Measurements from ENCODE around the gene PCGF3.
"Not testable (repeated sequence)": the region's sequence is repeated elsewhere in the genome, so short reads cannot be mapped to it uniquely, and the experiment has no call there.

Gene PCGF3

DNA sequence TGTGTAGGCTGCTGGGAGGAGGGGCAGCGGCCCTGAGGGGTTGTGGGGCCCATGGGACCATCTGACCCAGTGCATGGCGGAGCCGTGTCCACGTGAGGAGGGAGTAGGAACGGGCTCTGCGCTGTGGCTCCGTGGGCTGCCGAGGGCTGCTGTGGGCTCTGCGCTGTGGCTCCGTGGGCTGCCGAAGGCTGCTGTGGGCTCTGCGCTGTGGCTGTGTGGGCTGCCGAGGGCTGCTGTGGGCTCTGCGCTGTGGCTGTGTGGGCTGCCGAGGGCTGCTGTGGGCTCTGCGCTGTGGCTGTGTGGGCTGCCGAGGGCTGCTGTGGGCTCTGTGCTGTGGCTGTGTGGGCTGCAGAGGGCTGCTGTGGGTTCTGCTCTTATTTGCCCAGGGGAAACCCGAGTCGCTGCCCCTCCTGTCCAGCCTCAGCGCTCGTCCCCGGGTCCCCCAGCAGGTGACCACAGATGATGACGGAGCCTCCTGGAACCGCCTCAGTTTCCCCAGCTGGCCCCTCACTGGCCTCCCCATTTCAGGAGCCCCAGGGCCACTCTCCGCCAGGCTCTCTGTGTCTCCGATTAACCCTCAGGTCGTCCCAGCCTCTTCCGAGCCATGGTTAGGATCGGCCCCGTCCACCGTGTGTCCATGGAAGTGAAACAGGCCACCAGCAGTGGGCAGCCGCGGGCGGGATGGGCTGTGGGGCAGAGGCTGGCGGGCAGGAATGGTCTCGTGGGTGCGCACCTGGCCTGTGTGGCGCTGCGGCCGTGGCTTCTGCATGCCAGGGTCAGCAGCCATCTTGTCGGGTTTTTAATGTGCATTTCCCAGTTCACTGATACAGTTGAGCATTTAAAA is 20.0 kb downstream of the PCGF3 start:
- DNase-seq: no peak

DNA sequence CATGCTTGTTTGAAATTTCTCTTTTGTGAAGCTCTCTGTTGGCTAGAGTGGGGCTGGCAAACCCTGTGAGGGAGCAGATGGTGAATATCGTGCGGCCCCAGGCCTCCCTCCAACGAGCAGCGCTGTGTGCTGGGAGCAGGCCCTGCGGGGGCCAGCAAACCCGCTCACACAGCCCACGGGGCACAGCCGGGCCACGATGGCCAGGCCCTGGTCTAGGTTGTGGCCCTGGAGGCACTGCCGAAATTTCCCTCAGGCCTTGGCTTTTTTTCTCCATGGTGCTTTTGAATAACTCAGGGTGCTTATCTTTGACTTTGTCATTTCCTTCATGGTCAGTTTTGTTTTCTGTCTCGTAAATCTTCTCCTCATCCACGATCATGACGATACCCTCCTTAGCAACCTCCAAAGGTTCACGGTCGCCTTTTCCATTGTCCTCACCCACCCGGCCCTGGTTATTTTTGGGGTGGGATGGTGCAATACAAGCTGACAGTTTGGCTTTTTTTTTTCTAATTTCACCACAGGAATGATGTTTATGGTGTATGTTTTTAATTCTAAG is 20.7 kb downstream of the PCGF3 start:
- DNase-seq: no peak

DNA sequence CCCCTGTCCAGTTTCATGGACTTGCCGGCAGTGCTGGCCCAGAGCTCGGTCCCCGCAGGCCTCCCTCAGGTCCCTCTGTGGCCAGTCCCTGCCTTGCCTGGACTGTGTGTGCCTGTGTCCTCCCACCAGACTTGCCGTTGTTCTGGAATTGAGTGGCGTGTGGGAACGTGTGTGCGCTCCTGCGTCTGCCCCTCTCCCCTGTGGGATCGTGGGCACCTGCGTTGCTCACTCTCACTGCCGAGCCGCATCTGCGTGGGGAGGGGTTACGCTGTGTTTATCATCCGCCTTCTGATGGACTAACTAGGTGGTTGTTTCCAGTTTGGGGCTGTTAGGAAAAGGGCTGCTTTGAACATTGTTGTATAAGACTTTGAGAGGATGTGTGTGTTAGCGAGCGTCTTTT is 21.2 kb downstream of the PCGF3 start:
- no peak for DNase-seq

DNA sequence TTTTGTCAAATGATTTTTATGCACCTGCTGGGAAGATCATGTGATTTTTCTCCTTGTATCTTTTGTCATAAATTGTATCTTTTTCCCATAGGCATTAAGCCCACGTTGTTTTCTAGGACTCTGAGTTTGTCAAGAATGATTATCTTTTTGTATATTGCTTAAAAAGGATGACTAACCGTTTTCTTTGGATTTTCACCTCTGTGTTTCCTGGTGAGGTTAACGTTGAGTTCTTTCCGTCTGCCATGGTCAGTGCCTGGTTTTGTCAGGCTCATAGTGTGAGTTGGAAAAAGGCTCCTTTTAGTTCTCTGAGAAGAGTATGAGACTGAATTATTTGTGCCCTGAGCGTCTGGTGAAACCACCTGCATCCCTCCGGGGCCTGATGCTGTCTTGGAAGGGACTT is 21.9 kb downstream of the PCGF3 start:
- no peak for DNase-seq

DNA sequence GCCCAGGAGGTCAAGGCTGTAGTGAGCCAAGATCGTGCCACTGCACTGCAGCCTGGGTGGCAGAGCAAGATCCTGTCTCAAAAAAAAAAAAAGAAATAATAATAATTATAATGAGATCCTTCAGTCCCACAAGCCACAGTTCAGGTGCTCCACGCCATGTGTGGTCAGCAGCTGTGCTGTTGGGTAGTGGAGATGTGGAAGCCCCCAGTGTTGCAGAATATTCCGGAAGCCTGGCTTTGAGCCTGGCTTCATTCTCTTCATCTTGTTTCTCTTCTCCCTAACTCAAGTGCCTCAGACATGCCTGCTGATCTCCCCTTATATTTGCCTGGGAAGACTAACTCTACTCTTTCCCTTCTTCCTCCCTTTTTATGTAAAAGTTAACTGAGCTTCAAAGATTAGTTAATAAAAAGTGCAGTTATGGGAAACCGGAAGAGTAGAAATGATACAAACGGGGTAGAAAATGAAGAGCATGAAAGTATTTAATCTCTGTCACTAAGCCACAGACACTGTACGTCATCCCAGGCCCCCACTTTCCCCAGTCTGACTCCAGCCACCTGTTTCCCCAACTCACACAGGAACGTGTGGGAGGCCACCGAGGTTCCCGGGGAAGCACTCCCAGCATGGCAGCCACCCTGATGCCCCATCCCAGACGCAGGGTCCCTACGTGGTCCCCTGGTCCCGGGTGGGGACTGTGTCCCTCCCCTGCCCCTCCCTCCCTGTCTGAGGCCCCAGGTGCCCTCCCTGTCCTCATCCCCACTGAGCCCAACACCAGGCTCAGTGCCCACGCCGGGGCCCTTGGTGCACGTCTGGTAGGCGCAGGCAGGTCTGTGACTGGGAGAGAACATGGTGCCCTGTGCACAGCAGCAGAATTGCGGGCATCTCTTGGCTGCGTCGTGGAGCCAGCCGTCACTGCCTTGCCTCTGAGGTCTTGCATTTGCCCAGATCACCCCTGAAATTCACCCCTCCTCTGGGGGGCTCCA is 24.0 kb downstream of the PCGF3 start:
- no peak for DNase-seq

DNA sequence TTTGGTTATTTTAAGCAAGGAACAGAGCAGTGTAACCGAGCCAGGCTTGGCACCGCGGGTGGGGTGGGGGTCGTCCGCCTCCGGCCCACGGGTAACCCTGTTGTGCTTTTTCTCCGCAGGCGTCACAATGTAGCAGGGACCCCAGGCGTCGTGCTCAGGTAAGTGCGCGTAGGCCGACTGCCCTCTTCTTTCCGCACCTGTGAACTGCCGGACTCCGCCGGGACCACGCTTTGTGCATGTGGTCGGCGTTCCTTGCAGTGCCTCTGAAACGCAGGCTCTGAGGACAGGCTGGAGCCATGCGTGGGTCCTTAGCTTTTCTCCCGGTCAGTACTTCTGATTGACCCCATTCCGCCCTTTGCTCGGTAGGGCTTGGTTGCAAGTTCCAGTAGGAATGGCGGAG is 24.9 kb downstream of the PCGF3 start:
- no peak for DNase-seq

DNA sequence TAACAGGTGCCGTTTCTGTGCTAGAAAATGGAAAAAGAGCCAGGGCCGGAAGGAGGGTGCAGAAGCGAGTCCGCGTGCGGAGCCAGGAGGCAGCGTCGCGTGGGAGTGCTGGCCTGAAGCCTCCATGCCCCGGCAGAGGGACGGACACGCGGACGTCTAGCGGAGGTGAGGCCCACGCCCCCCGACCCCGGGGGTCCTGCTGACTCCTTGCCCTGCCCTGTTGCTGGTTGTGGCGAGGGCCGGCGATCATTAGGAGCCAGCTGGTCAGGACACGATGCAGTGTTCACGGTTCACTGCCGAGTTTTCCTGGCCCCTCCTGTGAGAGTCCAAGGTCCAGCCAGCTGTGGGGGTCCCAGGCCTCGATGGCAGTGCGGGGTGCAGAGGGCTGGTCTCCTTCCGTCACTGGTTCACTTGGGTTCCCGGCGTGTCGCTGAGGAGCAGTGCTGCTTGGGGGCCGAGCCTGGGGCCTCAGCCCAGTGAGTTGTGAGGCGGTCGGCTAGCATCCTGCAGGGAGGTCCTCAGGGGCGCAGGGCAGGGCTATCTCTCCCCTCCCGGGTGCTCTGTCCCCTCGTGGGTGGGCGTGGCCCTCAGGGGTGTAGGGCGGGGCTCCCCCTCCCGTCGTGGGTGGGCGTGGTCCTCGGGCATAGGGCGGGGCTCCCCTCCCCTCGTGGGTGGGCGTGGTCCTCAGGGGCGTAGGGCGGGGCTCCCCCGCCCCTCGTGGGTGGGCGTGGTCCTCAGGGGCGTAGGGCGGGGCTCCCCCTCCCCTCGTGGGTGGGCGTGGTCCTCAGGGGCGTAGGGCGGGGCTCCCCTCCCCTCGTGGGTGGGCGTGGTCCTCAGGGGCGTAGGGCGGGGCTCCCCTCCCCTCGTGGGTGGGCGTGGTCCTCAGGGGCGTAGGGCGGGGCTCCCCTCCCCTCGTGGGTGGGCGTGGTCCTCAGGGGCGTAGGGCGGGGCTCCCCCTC is 25.6 kb downstream of the PCGF3 start:
- not testable (repeated sequence) for DNase-seq

DNA sequence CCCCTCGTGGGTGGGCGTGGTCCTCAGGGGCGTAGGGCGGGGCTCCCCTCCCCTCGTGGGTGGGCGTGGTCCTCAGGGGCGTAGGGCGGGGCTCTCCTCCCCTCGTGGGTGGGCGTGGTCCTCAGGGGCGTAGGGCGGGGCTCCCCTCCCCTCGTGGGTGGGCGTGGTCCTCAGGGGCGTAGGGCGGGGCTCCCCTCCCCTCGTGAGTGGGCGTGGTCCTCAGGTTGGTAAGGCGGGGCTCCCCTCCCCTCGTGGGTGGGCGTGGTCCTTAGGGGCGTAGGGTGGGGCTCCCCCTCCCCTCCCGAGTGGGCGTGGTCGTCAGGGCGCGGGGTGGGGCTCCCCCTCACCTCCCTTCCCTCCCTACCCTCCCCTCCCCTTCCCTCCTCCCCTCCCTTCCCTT is 26.3 kb downstream of the PCGF3 start:
- not testable (repeated sequence) for DNase-seq

DNA sequence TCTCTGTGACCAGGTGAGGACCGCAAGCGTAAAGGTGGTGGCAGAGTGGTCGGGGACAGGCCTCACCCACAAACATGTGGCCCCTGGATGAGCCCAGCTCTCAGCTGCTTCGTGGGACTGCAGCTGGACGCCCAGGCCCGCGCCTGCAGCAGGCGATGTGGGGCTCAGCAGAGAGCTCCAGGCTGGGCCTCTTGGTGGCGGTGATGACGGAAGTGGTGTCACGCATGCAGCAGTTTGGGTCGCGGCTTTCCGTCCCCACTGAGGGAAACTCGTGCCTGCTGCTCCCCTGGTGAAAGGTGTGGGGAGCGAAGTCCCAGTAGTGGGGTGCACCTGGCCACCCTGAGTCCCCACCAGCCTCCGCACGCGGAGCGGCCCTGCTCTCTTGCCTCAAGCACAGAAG is 26.9 kb downstream of the PCGF3 start:
- no peak for DNase-seq

DNA sequence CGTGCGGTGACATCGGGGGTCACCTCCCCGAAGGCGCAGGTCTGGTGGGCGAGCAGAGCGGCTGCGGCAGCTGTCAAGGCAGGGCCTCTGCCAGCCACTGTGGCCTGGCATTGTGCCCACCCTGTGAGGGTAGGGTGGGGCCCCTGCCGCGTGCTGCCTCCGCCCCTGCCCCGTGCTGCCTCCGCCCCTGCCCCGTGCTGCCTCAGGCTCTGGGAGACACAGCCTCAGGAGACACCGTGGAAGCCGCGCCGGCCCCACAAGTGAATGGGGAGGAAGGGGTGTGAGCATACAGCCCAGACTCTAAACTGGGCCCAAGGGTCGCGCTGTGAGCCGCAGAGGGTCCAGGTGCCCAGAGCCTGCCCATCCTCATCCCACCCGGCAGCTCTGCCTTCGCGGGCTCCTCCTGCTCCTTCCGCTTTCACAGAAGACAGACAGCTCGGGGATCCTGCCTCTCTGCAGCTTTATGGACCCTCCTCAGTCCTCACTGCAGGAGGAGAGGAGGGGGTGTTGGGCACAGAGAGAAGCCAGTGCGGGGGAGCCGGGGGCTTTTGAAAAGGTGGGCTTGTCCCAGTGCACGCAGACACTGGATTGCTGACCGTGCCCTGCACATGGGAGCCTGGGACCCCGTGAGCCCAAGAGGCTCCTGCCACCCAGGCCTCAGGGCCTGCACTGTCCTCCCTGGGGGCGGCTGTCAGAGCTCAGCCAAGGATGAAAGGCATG is 27.4 kb downstream of the PCGF3 start:
- DNase-seq: no peak

DNA sequence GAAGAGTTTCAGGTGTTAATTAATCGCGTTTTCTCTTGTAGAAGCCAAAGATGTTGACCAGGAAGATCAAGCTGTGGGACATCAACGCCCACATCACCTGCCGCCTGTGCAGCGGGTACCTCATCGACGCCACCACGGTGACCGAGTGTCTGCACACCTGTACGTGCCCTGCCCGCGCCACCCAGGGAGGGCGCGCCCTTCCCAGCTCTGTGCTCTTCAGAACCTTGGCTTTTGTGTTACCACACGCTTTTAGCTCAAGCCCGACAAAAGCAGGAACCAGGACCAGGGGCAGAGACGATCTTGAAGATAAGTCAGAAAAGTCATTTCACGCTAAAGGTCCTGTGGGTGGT is 28.0 kb downstream of the PCGF3 start:
- DNase-seq: no peak

DNA sequence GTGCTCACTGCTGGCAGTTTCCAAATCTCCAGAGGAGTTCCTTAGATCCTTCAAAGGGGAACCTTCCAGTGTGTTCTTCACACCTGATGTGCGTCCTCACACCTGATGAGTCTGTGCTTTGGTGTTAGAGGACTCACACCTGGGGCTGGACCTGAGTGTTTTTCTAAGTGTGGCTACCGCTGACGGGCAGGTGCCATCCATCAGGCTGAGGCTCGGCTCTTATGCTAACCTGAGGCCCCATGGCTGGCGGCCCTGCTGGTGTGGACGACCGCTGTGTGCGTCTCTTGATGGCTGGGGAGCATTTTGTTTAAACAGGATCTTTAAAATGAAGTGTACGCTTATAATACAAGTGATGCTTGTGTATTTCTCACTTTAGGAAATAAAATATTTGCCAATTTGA is 28.4 kb downstream of the PCGF3 start:
- no peak for DNase-seq

DNA sequence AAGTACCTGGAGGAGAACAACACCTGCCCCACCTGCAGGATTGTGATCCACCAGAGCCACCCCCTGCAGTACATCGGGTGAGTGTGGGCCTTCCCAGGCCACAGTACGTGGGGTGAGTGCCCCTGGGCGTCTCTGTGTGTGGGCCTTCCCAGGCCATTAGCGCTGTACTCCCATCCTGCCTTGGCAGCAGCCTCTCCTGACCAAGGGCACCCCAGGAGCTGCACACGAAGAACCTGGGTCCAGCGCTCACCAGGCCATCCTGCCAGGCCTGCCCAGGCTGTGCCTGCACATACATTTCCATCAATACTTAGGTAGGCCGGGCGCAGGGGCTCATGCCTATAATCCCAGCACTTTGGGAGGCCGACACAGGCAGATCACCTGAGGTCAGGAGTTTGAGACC is 29.3 kb downstream of the PCGF3 start:
- DNase-seq: no peak

DNA sequence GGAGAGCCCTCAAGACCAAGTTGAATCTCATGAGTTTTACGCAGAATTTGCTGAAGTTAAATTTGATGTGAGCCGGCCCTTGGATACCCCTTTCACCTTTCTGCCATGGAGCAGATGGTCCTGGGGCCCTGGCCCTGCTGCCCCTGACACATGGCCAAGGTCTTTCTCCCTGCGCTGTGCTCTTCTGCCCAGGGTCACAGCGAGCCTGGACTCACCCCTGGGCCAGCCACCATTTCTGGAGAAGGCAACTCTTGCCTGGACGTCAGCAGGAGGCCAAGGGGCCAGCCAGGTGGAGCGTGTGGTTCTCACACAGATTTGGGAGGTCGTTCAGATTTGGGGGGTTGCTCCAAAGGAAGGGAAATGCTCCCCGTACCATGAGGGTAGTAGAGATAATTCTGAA is 30.0 kb downstream of the PCGF3 start:
- no peak for DNase-seq

DNA sequence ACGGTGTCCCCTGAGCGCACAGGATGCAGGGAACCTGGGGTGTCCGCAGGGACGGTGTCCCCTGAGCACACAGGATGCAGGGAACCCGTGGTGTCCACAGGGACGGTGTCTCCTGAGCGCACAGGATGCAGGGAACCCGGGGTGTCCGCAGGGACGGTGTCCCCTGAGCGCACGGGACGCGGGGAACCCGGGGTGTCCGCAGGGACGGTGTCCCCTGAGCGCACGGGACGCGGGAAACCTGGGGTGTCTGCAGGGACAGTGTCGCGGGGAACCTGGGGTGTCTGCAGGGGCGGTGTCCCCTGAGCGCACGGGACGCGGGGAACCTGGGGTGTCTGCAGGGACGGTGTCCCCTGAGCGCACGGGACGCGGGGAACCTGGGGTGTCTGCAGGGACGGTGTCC is 30.9 kb downstream of the PCGF3 start:
- DNase-seq: not testable (repeated sequence)

DNA sequence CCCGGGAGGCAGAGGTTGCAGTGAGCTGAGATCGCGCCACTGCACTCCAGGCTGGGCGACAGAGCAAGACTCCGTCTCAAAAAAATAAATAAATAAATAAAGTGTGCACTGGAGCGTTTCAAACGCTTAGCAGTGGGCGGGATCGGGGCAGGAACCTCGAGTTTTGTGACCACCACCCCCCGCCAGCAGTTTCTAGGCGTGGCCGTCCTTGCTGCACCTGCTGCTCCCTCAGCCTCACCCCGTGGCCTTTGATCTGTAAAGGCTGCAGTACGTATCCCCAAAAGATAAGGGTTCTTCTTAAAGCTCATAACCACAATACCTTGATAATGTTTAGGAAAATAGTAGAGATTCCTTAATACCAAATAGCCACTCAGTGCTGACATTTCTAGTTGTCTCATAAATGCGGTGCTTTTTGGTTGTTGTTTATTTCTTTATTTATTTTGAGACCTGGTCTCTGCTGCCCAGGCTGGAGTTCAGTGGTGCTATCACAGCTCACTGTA is 33.2 kb downstream of the PCGF3 start:
- no peak for DNase-seq

DNA sequence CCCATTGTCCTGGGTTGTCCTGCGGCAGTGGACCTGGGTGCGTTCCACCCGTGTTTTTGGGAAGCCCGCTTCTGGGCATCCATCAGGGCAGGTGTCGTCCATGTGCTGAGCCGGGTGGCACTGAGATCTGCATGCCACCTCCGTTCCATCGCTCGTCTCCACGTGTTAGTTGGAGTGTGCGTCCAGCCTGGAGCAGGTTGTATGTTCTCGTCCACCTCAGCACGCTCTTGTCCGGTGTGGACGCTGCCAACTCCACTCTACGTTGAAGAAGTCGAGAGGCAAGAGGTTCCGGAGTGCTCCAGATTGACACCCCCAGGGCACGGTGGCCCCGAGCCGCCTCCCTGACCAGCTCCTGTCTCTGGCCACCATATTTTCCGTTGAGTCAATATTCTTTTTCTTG is 33.9 kb downstream of the PCGF3 start:
- DNase-seq: no peak

DNA sequence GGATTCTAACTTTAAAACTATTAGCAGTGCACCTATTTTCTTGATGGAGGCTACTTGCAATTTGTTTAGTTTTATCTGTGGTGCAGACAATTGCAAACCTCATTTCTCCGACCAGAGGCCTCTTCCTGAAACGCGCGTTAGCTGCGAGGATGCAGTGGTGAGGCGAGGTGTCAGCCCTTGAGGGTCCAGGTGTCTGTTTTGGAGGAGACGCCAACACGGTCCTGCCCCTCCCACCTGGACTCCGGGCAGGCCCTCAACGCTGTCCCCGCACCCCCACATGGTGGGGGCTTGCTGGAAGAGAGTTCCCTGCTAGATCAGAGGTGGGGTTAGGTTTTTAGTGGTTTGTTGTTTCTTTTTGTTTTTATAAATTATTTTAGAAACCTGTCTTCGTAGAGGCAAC is 34.4 kb downstream of the PCGF3 start:
- DNase-seq: no peak

DNA sequence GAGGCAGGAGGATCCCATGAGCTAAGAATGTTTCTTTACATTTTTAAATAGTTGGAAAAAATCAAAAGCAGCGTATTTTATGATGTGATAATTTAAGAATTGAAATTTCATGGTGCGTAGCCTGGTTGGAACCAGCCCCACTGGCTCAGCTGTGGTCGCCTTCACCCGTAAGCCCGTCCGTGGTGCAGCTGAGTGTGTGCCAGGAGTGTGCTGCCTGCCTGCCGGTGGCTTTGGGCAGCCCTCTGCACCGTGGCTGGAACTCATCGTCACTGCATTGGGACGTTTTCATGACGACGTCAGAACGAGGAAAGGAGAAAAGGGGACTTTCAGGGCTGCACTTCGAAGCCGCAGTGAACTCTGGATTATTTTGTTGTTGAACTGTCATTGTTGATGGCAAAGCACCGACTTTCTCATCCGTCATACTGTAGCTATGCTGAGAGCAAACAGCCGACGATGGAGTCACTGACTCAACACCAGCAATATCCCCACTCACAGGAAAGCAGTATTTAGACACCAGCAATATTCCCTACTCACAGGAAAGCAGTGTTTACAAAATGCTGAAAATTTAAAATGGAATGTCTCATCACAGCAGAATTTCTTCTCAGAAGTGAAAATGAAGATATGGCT is 35.1 kb downstream of the PCGF3 start:
- DNase-seq: no peak

DNA sequence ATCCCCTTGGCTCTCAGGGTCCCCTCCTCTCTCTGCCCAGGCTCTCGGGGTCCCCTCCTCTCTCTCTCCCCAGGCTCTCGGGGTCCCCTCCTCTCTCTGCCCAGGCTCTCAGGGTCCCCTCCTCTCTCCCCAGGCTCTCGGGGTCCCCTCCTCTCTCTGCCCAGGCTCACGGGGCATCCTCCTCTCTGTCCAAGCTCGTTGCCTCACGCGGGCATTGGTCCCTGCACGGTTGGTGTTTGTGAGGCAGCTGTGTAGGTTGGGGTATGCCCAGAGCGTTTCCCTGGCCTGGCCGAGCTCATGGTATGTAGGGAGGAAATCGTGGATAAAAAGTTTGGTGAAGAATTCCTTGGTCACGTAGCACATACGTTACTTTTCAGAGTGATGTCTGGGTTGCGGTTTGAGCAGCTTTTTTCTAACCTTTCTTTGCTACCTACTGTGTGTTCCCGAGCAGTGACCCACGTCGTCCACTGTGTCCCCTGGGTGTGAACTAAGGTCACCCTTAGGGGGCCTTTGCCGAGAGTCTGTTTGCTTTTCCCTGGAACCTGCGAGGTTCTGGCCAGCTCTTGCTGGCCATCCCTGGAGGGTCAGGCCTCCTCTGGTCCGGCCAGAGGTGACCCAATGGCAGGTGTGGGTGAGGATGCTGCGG is 36.6 kb downstream of the PCGF3 start:
- DNase-seq: no peak

All from SHP77 treated with DMSO at 0.1 percent for 48 hours (cell line).